ENCODE data around the gene FASTKD2.

FASTKD2 gene

GRCh38 chr2:206765242-206766056 is at the start of gene FASTKD2, which contains the start of gene MDH1B:
FASTKD2 (plus strand) TSS chr2:206765606; CDS start chr2:206766694, 1,088 bp downstream.
MDH1B (minus strand) TSS chr2:206765328; CDS start chr2:206765271, 57 bp downstream.
- DNase-seq (ENCODE audit: low read depth in 2 of 2) = peak; percentile 83 to 85

GRCh38 chr2:206716623-206717022 is 48.8 kb upstream of the FASTKD2 start:
- no peak for DNase-seq (ENCODE audit: low read depth in 2 of 2)

GRCh38 chr2:206718296-206718695 is 47.1 kb upstream of the FASTKD2 start, which contains the start of gene DYTN:
DYTN (minus strand) TSS chr2:206718396; CDS start chr2:206718279, 117 bp downstream.
- no peak for DNase-seq (ENCODE audit: low read depth in 2 of 2)

- DNase-seq (ENCODE audit: low read depth in 2 of 2) = no peak
Measured at GRCh38 chr2:206721256-206721920, 44.0 kb upstream of the FASTKD2 start.

- DNase-seq (ENCODE audit: low read depth in 2 of 2) = no peak
Measured at GRCh38 chr2:206723288-206723687, 42.1 kb upstream of the FASTKD2 start.

- no peak for DNase-seq (ENCODE audit: low read depth in 2 of 2)
Measured at GRCh38 chr2:206727287-206727686, 38.1 kb upstream of the FASTKD2 start.

GRCh38 chr2:206728277-206729199 is 36.9 kb upstream of the FASTKD2 start:
- DNase-seq (ENCODE audit: low read depth in 2 of 2) = no peak

- no peak for DNase-seq (ENCODE audit: low read depth in 2 of 2)
Measured at GRCh38 chr2:206733341-206733740, 32.1 kb upstream of the FASTKD2 start.

- no peak for DNase-seq (ENCODE audit: low read depth in 2 of 2)
Measured at GRCh38 chr2:206736935-206737334, 28.5 kb upstream of the FASTKD2 start.

GRCh38 chr2:206739271-206739670 is 26.1 kb upstream of the FASTKD2 start:
- no peak for DNase-seq (ENCODE audit: low read depth in 2 of 2)

GRCh38 chr2:206740800-206741199 is 24.6 kb upstream of the FASTKD2 start:
- DNase-seq (ENCODE audit: low read depth in 2 of 2) = no peak

GRCh38 chr2:206756816-206757215 is 8.6 kb upstream of the FASTKD2 start:
- no peak for DNase-seq (ENCODE audit: low read depth in 2 of 2)

- no peak for DNase-seq (ENCODE audit: low read depth in 2 of 2)
Measured at GRCh38 chr2:206764673-206765241, 649 bp upstream of the FASTKD2 start.

GRCh38 chr2:206766057-206766930 is 888 bp downstream of the FASTKD2 start:
- DNase-seq (ENCODE audit: low read depth in 2 of 2) = no peak

GRCh38 chr2:206774871-206775270 is 9.5 kb downstream of the FASTKD2 start:
- no peak for DNase-seq (ENCODE audit: low read depth in 2 of 2)

- no peak for DNase-seq (ENCODE audit: low read depth in 2 of 2)
Measured at GRCh38 chr2:206776432-206776831, 11.0 kb downstream of the FASTKD2 start.

GRCh38 chr2:206780671-206781070 is 15.3 kb downstream of the FASTKD2 start:
- DNase-seq (ENCODE audit: low read depth in 2 of 2) = no peak

GRCh38 chr2:206783718-206784117 is 18.3 kb downstream of the FASTKD2 start:
- DNase-seq (ENCODE audit: low read depth in 2 of 2) = no peak

GRCh38 chr2:206784559-206785353 is 19.4 kb downstream of the FASTKD2 start:
- DNase-seq (ENCODE audit: low read depth in 2 of 2) = no peak

Measured in fibroblast of skin of left biceps (primary cell).